Measurements from ENCODE around the gene PCDHGA10.
A peak's percentile ranks its signal among the peaks of the same experiment; 100 is the strongest.
"Not testable (repeated sequence)": the region's sequence is repeated elsewhere in the genome, so short reads cannot be mapped to it uniquely, and the experiment has no call there.

The PCDHGA10 gene

DNA sequence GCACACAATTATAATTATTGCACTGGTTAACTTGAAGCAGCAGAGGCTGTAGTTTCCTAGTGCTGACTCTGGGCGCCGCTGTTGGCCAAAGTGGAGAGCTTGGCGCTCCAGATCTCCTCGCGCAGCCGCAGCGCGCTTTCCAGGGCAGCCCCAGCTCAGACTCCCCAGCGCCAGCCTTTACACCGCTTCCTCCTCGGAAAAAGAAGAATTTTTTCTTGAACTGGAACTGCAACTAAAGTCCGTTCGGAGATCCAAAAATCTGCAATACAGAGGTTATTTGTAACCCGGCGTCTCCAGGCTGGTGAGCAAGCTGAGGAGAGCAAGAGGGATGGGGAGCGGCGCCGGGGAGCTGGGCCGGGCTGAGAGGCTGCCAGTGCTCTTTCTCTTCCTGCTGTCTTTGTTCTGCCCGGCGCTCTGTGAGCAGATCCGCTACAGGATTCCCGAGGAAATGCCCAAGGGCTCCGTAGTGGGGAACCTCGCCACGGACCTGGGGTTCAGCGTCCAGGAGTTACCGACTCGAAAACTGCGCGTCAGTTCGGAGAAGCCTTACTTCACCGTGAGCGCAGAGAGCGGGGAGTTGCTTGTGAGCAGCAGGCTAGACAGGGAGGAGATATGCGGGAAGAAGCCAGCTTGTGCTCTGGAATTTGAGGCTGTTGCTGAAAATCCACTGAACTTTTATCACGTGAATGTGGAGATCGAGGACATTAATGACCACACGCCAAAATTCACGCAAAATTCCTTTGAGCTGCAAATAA, 25.1 kb upstream of the PCDHGA10 start, which contains the start of gene PCDHGB4:
PCDHGB4 (plus strand) TSS at position 142 of the 755 bp plus-strand sequence; CDS start at position 329, 187 bp downstream.
- TF ChIP-seq CTCF (IDR thresholded peaks at IDR 0.05; ENCODE audit: low read depth, low read length), result peak; percentile 62
- H3K4me3 ChIP-seq (replicated peaks in 1 of 2; ENCODE audit: low read depth in 2 of 2, low read length in 2 of 2), result peak within 1 kb of the TSS; percentile 16 to 42
- peak; percentile 52 to 69 for DNase-seq (ENCODE audit: low read depth in 2 of 2)

- H3K4me3 ChIP-seq (replicated peaks in 1 of 2; ENCODE audit: low read depth in 2 of 2, low read length in 2 of 2), result no peak overlapping the region
- no peak for TF ChIP-seq CTCF (IDR thresholded peaks at IDR 0.05; ENCODE audit: low read depth, low read length)
Measured at GRCh38 chr5:141388661-141389060, 24.1 kb upstream of the PCDHGA10 start.

GRCh38 chr5:141389153-141390042, 23.4 kb upstream of the PCDHGA10 start:
- DNase-seq (ENCODE audit: low read depth in 2 of 2), result no peak
- TF ChIP-seq CTCF (IDR thresholded peaks at IDR 0.05; ENCODE audit: low read depth, low read length), result no peak
- H3K4me3 ChIP-seq (replicated peaks in 1 of 2; ENCODE audit: low read depth in 2 of 2, low read length in 2 of 2), result no peak overlapping the region

More at GRCh38 chr5:141388661-141389060, 24.1 kb upstream of the PCDHGA10 start:
- no peak for DNase-seq (ENCODE audit: low read depth in 2 of 2)

GRCh38 chr5:141392429-141393198, 20.2 kb upstream of the PCDHGA10 start, which contains the start of gene PCDHGA8:
PCDHGA8 (plus strand) TSS chr5:141392633; CDS start chr5:141392814, 181 bp downstream.
- H3K4me3 ChIP-seq (replicated peaks in 1 of 2; ENCODE audit: low read depth in 2 of 2, low read length in 2 of 2), result peak within 1 kb of the TSS; percentile 2 to 14
- peak; percentile 12 for TF ChIP-seq CTCF (IDR thresholded peaks at IDR 0.05; ENCODE audit: low read depth, low read length)

GRCh38 chr5:141393267-141393666, 19.5 kb upstream of the PCDHGA10 start:
- H3K4me3 ChIP-seq (replicated peaks in 1 of 2; ENCODE audit: low read depth in 2 of 2, low read length in 2 of 2), result no peak overlapping the region
- no peak for DNase-seq (ENCODE audit: low read depth in 2 of 2)
- TF ChIP-seq CTCF (IDR thresholded peaks at IDR 0.05; ENCODE audit: low read depth, low read length), result no peak

More at GRCh38 chr5:141392429-141393198, 20.2 kb upstream of the PCDHGA10 start, which contains the start of gene PCDHGA8:
- DNase-seq (ENCODE audit: low read depth in 2 of 2), result no peak

DNA sequence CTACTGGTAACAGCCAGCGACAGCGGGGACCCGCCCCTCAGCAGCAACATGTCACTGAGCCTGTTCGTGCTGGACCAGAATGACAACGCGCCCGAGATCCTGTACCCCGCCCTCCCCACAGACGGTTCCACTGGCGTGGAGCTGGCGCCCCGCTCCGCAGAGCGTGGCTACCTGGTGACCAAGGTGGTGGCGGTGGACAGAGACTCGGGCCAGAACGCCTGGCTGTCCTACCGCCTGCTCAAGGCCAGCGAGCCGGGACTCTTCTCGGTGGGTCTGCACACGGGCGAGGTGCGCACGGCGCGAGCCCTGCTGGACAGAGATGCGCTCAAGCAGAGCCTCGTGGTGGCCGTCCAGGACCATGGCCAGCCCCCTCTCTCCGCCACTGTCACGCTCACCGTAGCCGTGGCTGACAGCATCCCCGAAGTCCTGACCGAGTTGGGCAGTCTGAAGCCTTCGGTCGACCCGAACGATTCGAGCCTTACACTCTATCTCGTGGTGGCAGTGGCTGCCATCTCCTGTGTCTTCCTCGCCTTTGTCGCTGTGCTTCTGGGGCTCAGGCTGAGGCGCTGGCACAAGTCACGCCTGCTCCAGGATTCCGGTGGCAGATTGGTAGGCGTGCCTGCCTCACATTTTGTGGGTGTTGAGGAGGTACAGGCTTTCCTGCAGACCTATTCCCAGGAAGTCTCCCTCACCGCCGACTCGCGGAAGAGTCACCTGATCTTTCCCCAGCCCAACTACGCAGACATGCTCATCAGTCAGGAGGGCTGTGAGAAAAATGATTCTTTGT, 18.2 kb upstream of the PCDHGA10 start:
- not testable (repeated sequence) for DNase-seq (ENCODE audit: low read depth in 2 of 2); H3K4me3 ChIP-seq (replicated peaks in 1 of 2; ENCODE audit: low read depth in 2 of 2, low read length in 2 of 2)
